HG03097 (cell line): ENCODE results near the gene PAXX.
"Not testable (repeated sequence)": the region's sequence is repeated elsewhere in the genome, so short reads cannot be mapped to it uniquely, and the experiment has no call there.

Experiments used
- ATAC-seq: cut with Tn5 transposase; IDR thresholded peaks from one replicate; pipeline ENCODE4 v1.9.1; 2021; ENCODE audit not compliant: unreplicated experiment, low FRiP score

PAXX gene

DNA sequence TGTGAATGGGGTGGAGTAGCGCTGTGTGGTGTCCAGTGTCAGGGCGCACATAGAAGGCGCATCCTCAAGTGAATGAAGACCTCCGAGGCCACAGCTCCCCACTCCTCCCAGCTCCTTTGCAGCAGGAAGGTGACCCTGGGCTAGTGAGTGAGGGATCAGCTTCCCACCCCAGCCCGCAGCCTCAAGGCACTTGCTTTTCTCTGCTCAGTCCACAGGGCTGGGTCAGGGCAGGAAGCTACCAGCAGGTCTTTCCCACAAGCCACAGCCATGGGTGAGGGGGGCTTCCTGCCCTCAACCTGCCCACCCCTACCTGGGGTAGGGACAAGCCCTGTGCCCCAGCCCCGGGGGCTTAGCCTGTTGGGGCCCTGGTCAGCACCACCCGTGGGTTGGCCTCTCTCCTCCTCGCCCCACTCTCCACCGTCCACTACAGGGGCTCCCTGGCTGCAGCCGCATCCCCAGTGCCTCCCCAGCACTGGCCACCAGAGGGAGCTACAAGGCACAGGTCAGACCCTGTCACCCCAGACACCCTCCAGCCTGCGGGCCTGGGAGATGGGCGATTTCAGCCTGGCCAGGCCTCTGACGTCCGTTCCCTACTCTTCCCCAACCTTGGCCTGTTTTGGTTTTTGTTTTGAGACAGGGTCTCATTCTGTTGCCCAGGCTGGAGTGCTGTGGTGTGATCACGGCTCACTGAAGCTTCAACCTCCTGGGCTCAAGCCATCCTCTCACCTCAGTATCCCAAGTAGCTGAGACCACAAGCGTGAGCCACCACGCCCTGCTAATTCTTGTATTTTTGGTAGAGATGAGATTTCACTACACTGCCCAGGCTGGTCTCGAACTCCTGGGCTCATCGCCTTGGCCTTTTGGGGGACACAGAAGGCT is 37.1 kb downstream of the PAXX start:
- ATAC-seq, result no peak

DNA sequence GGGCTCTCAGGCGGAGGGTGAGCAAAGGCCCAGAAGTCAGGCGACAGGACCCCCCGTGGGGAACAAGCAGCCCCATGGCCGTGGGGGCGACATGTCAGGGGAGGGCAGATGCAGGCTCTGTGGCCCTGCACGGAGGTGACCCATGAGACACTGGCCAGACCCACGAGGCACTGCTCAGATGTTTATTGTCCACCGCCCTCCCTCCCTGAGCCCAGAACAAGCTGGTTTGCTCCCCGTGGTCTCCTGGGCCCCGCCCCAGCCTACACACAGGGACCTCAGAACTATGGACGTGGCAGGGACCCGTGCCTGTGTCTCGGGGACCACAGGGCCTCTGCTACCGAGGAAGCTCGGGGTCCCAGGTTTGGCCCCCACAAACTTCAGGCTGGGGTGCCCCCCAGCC is 37.8 kb downstream of the PAXX start:
- ATAC-seq, result no peak

DNA sequence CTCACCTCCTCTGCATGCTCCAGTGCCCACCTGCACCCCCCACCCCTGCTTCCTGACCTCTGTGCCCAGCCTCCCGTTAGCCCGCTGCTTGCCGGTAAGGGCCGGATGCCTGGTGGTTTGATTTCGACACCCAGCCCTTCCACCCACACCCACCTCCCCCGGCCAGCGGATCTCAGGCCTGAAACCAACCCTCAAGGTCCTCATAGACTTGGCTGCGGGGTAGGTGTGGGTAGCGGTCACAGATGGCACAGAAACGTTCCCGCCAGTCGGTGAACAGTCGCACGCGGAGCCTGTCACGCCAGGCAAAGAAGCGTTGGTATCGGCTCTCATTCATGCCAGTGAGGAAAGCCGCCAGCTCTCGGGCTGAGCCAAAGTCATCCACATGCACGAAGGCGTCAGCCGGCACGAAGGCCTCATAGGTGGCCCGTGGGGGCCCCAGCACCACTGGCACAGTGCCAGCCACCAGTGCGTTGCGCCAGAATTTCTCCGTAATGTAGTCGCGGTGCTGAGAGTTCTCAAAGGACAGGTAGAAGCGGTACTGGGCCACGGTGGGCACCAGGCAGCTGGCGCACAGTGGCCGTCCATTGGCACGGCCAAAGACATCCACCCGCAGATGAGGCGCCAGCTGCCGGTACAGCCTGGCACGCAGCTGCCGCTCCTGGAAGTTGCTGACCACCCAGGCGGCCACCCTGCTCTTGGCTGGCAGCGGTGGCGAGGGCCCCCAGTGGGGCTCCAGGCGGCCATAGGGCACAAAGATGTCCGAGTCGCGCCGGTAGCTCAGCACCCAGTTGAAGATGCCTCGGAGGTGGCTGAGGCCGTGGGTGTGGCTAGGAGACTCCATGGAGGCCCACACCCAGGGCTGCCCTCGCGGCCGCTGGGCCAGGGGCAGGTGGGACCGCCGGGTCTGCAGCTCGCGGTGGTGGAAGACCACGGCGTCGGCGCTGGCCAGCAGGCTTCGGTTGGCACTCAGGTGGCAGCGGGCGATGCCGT is 38.6 kb downstream of the PAXX start:
- ATAC-seq, result no peak

DNA sequence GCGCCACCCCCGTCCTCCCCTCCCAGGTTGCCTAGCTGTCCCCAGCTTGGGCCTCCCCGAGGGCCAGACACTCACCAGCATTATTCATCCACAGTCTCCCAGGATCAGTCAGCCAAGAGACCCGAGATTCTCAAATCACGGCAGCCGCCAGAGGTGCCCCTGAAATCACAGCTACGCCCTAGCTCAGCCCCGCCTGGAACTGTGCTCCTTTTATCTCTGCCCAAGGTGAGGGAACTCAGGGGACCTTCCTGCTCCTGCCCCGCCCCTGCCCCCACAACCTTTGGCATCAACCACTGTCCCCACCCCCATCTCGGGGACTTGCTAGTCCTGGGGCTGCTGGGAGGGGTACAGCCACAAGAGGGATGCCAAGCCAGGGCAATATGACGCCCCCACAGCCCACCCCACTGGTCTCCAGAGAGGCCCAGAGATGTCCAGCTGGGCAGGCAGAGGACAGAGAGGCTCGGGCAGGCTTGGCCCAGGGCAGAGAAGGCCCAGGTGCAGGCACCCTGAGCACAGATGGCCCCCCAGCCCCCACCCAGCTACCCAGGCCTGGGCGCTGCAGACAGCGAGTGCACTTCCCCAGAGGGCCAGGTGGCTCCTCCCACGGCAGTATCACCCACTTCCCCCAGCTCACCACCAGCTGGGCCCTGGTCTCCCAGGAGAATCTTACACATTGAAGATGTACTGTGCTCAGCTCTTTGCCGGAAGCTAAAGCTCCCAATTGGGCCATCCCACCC is 39.9 kb downstream of the PAXX start, which contains the start of gene FUT7:
Gene FUT7 (minus strand): TSS at position 185 of the 737 bp plus-strand sequence. CDS start 97 bp downstream, at position 88.
- ATAC-seq, result no peak

DNA sequence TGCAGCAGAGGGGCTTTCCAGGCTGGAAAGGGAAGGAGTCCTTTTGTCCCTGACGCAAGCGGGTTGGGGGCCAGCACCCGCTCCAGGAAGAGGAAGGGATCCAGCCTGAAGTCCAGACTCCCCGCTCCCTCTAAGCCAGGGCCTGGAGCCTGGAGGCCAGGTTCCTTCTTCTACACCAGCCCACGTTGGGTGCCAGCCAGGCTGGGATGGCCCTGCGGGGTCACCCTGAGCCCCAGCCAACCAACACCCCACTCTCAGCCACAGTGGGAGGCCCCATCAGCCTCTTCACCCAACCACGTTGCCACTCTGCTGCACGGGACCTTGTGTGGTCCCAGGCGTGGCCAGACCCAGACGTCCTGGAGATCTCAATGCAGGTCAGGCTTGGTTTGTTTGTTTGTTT is 40.6 kb downstream of the PAXX start:
- no peak for ATAC-seq

DNA sequence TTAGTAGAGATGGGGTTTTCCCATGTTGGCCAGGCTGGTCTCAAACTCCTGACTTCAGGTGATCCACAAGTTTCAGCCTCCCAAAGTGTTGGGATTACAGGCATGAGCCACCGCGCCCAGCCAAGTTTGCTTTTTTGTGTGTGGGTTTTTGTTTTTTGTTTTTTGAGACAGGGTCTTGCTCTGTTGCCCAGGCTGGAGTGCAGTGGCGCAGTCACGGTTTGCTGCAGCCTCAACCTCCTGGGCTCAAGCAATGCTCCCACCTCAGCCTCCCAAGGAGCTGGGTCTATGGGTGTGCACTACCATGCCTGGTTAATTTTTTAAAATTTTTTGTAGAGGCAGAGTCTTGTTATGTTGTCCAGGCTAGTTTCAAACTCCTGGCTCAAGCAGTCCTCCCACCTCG is 41.3 kb downstream of the PAXX start:
- not testable (repeated sequence) for ATAC-seq

DNA sequence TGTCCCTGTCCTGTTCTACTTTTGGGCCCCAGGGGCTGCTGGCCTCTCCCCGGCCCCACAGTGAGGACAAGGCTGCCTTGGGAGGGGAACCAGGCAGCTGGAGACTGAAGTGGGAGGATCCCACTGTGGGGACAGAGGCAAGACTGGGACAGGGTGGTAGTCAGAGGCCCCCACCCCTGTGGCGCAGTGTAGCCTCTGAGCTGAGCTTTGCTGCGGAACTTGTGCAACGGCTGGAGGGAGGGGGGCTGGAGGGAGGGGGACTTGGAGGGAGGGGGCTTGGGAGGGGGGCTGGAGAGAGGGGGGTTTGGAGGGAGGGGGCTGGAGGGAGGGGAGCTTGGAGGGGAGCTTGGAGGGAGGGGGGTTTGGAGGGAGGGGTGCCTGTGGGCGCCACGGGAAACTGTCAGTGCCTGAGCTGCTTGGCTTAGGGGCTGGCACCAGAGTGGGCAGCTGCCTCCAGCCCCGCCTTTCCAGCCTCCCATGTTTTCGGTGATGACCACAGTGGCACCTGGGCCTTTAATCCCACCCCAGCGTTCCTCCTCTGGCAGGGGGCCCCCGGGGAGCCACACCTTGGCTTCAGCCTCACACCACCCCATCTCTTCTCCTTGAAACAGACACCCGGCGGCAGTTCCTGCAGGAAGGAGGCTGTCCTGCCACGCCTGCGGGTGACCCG is 42.0 kb downstream of the PAXX start:
- ATAC-seq, result no peak

DNA sequence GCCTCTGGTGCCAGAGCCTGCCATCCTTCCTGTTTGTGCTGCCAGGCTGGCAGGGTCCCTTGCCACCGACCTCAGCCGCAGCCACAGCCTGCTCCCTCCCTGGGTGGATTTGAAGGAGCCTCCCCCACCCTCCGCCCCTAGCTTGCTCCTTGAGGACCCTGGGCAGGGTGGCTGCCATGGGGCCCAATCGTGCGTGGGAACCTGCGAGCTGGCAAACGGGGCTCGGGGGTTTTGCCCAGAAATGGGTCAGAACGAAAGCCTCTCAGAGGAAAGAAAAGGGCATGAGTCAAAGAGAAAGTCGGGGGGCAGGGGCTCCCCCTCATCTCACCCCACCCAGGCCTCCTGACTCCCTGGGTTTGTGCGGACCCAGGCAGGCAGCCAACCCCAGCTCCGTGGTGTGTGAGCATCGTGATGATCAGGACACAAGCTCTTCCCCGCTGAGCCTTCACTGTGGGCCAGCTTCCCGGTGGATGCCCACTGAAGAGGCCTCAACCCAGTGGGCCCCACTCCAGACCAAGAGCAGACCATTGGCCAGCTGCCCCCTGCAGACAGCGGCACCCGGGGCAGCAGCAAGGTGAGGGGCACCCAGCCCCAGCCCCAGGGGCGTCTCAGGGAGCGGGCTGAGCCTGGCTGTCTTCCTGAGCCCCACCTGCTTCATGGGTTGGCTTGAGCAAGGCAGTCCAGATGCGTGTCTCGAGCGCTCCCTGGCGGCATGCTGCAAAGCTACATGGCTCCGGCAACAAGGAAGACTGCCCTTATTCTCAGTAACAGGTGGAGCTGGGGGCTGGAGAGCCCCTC is 42.7 kb downstream of the PAXX start:
- peak; percentile 40 for ATAC-seq

DNA sequence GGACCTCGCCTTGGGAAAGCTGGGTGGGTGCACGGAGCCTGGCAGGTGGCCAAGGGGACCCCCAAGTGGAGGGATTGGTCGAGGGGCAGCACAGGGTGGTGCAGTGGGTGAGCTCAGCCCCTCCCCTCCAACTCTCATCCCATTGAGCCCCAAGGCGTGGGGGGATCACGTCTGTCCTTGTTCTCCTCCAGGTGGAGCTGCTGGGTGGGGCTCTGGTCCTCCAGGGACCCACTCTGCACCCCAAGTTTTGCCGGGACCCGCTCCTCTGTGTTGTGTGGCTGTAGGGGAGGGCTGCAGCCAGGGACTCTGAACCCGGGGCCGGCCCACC is 43.2 kb downstream of the PAXX start:
- no peak for ATAC-seq

DNA sequence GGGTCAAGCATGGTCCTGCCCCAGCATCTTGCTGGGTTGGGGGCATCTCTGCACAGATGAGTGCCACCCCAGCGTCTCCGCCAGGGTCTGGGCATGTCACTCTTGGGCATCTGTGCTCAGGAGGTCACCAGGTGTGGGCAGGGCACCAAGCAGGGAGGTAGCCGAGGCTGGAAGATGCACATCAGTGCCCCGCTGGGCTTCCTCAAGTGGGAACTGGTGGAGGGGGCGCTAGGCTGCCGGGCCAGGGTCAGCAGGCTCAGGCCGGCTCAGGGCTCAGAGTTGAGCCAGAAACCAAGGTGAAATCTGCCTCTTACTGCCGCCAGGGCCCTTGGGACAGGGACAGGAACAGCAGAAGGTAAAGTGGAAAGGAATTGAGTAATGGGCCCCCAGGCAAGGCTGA is 43.7 kb downstream of the PAXX start:
- ATAC-seq, result no peak

DNA sequence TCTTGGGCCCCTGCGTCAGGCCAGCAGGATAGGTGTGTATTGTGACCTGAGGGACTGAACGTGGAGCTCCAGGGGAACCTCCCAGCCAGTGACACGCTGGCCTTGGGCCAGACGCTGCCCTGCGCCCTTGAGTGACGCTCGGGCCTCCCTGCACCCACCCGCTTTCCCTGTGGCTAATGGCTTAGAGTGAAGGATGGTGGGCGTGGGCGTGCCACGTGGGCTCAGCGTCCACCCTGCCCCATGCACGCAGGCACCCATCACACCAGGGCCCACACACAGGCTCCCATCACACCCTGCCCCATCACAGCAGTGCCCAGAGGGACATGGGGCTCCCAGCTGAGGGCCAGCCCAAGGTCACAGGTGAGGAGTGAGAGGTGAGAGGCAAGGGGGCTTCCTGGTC is 44.8 kb downstream of the PAXX start:
- ATAC-seq, result no peak

DNA sequence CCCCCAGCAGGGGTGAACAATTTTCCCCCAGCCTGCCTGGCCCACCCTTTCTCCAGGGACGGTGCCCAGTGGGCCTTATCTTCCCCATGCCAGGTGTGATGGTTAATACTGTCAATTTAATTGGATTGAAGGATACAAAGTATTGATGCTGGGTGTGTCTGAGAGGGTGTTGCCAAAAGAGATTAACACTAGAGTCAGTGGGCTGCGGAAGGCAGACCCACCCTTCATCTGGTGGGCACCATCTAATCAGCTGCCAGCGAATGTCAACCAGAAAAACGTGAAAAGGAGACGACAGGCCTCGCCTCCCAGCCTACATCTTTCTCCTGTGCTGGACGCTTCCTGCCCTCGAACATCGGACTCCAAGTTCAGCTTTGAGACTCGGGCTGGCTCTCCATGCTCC is 45.3 kb downstream of the PAXX start:
- ATAC-seq, result no peak

DNA sequence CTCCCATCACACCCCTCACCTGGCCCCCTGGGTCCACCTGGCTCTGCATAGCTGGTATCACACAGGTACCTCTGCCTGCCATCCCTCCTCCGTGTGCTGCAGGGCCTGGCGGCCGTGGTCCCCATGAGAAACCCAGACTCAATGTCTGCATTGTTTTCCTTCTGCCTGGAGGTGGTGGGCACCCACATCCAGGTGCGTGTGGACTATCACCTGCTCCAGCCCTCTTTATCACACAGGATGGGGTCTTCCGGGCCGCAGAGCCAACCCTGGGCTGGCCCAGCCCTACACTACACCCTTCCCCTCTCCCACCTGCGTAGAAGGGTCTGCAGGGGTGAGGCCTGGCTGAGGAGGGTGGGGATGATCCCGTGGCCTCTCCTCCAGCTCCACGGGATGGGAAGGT is 46.7 kb downstream of the PAXX start:
- no peak for ATAC-seq

DNA sequence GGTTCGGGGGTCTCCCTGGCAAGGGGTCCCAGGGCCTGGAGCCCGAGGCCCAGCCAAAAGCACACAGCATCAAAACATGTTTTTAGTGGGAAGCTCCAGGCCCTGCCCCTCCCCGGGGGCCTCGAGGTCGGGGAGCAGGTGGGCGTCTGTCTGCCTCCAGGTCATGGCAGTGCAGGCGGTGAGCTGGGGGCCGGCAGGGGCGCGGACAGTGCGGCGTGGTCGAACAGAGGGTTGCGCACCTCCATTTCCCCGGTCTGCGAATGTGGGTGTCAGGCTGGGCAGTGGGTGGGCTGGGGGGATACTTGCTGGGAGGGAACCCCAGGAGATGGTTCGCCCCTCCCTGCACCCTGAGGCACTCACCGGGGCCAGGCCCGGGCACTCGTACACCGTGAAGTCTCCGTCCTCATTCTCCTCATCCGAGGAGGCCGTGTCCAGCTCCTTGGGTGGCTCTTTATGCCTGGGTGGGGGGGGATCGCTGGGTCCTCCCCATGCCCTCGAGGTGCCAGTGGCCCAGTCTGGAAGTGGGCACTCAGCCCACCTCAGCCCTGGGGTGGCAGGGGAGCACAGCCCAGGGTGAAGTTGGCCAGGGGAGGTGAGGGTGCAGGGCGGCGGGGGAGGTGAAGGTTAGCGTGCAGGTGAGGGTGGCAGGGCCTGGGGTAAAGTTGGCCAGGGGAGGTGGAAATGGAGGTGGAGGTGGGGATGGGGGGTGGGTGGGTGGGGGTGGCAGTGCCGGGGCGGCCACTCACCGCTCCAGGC is 47.6 kb downstream of the PAXX start:
- ATAC-seq, result no peak

DNA sequence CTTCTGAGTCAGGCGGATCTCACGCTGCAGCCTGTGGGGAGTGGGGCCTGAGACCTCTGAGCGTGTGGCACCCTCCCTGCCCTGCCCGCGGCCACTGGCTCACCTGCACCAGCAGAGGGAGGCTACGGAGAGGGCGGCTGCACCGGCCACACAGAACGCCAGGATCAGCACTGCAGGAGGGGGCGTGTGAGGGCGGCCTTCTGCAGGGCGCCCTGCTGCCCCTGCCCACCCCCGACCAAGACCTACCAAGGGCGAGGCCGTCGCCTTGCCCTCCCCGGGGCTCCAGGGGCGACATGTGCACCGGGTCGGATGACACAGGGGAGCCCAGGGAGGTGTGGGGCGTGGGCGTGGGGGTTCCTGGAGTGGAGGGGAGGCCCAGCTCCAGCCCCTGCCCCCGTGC is 48.3 kb downstream of the PAXX start:
- no peak for ATAC-seq

DNA sequence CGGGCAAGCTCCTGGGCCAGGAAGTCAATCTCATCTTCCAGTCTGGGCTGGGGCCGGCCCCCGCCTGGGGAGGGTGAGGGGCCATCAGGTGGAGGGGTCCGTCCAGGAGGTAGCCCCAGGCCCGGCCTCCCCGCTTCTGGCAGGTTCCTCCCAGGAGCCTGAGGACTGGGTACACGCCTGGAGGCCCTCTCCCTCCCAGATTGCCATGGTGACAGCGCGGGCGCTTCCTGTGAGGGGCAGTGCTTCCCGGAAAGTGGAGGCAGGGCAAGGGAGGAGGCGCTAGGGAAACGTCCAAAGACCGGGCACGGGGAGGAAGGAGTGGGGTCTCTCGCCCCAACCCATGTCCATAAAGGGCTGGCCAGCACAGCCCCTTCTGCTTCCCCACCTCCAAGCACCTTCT is 48.9 kb downstream of the PAXX start:
- no peak for ATAC-seq

DNA sequence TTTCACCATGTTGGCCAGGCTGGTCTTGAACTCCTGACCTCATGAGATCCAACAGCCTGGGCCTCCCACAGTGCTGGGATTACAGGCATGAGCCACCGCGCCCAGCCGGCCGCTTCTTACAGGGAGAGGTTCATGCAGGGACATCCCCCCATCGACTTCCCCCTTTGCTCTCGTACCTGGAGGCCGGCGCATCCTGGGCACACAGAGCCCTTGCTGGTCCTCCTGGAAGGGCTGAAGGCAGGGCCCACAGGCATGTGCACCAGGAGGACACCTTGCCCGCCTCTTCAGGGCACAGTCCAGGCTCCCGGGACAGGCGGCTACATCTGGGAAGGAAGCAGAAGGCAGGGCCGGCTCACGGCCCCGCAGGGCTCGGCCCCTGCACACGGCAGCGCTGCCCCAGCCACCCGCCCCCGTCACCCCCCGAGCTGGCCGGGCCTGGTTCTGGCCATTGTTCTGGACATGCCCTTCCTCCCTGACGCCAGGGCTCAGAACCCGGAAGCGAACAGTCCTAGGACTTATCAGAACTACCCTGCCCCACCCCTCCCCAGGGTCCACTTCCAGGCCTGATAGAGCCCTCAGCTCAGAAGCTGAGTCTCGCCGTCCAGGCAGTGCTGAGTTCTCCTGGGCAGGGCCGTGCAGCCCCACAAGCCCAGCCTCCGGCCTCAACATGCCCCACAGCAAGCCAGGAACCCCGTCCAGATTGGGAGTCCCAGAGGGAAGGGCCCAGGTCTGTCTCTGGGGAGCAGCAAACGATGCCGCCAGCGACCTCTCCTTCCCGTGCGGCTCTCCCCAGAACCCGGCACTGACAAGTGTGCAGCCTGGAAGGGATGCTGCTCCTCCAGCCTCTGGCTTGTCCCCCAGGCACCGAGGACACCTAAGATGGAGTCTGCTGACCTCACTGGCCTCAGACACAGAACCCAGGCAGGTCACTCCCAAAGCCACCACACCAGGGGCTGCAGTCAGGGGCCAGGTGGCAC is 50.8 kb downstream of the PAXX start:
- ATAC-seq, result no peak
